ENCODE data around the gene PANX1.

The PANX1 gene

DNA sequence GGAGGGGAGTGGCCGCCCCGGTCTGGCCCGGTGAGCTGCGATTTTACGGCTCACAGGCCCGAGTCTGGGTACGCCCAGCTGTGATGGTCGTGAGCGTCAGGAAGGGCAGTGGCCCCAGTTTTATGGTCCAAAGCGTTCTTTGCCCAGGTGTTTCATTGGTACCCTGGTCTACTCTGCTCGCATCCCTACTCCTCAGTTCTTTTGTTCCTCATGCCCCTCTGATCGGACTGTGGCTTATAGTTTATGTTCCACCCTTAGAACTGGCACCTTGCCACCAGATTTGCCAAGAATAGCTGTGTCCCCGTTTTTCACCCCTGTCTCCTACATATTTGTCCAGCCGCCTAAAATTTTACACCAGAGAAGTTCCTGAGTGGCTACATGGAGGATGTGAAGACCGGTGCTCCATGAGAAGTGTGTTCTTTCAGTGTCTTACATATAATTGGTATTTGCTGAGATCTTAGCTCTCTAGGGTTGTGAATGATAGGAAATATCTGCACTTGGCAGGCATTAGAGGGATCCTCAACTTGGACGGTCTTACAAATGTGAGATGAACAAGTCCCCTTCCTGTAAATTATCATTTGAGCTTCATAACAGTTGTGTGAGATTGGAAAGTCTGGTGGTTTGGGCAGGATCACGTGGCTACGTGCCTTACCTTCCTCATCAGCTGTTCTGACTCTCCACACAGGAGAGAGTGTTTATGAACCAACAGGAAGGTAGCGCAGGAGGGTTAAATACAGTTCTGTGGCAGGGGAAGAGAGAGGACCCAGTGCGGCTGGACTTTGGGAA lies 1.1 kb downstream of the PANX1 start:
- no peak for DNase-seq (ENCODE audit: low read depth in 1 of 2, low spot score in 1 of 2)

- no peak for DNase-seq (ENCODE audit: low read depth in 1 of 2, low spot score in 1 of 2)
These were observed 1.8 kb downstream of the PANX1 start for GRCh38 chr11:94130298-94131046.

DNA sequence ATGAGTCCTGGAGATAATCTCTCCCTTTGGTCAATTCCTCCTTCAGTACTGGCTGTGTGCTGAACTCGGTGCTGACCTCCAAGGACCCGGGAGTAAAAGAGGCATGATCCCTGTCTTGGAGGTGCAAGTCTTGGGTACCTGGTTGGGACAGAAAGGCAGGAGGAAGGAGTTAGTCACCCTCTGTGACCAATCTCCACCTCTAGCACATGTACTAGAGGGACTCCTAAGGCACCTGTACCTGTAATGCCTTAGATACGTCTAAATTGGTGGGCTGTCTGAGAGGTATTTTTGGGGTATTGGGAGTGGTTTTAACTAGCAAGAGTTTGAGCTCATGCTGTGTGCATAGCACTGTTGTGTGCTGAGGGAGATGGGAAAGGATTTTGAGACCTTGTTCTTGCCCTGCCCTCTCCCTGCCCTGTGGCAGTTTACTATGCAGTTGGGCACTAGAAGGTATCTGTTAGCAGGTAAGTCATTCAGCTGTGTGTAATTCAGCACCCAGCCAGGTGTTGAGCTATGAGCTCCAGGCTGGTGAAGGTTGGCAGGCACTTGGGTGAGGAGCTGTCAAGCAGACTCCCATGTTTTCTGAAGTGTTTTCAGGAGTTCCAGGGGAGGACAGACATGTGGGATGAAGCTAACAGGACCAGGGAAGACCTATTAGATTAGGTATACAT lies 2.5 kb downstream of the PANX1 start:
- no peak for DNase-seq (ENCODE audit: low read depth in 1 of 2, low spot score in 1 of 2)

DNA sequence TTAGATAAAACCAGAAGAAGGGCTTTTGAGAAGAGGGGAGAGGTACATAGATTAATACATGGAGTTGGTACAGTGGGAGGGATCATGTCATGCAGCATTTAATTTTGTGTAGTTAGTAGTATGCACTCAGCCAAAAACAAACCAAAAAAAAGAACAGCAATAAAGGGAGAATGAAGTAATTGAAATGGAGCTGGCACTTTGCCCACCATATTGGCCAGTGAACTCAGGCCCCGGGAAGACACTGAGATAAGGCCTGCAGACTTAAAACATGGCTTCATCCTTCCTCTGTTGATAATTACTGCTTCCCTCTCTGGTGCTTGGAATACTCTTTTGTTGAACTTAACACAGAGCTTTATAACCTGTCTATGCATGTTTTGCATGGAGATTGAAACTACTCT lies 3.1 kb downstream of the PANX1 start:
- no peak for DNase-seq (ENCODE audit: low read depth in 1 of 2, low spot score in 1 of 2)

DNA sequence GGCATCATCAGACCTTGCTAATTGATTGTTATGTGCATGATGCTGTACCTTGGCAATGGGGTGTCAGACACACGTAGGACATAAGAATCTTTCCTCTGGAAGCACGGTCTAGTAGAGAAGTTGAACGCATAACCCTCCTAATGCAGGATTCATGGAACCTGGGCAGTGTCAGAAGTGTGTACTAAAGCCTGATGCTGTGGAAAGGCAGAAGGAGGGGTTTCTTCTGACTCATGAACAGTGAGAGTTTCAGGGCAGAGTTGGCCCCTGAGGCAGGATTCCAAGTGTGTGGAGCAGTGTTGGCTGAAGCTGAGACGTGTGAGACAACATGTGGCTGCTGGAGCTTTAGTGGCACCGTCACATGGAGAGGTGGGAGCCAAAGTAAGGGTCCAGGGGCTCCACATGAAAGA lies 3.5 kb downstream of the PANX1 start:
- DNase-seq (ENCODE audit: low read depth in 1 of 2, low spot score in 1 of 2): no peak

DNA sequence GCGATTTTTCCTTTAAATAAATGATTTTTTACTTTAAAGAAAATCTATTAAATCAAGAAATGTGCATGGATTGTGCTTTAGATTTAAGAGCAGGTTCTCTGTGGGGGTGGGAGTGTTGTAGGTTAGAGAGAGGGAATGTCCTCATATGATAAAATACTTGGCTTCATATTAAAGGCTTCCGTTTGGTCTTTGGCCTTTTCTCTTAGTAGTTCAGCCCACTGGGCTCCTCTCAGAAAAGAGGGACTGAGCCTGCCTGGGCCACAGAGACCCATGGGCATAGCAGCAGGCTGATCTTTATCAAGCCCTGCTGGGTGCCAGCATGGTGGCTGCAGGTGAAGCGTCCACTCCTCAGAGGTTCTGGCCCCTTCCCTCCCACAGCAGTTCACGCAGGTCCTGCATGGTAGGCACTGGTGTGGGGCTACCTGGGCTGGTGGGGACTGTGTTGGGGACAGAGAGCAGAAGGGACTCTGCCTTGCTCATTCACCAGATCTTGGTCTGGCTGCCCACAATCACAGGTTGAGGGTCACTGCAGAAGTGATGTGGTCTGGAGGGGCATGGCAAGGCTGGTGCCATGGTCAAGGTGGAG lies 4.3 kb downstream of the PANX1 start:
- DNase-seq (ENCODE audit: low read depth in 1 of 2, low spot score in 1 of 2): no peak

DNA sequence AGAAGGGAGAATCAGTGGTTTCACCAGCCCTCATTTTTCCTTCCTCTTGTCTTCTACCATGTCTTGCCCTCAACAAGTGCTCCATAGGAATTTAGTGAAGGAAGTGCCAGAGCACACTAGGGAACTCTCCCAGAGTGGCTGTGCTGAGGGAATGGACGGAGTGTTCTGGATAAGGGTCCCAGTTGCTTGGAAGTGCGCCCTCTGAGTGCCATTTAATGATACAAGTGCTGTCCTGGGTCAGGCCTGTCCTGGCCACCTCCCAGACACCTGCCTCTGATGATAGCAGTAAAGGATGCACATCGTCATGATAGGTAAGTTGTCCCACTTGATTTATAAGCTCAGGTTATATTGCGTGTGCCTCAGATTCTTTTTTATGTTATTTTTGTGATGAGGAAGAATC lies 5.1 kb downstream of the PANX1 start:
- DNase-seq (ENCODE audit: low read depth in 1 of 2, low spot score in 1 of 2): no peak

- DNase-seq (ENCODE audit: low read depth in 1 of 2, low spot score in 1 of 2): no peak
These were observed 6.2 kb downstream of the PANX1 start for GRCh38 chr11:94134651-94135512.

DNA sequence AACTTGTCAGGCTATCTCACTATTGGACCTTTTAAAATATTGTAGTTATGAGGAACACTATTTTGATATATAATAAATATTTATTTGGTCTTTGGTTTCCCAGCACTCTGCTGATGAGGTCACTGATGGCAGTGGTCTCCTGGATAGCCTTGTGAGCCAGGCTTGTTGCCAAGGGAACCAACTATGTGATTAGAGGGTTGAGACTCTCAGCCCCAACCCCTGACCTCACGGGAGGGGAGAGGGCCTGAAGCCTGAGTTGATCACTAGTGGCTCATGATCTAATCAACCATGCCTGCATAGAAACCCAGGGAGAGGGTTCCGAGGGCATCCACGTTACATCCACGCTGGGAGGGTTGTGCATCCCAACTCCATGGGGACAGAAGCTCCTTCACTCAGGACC lies 10.8 kb downstream of the PANX1 start:
- no peak for DNase-seq (ENCODE audit: low read depth in 1 of 2, low spot score in 1 of 2)

GRCh38 chr11:94140154-94140655 lies 11.6 kb downstream of the PANX1 start:
- no peak for DNase-seq (ENCODE audit: low read depth in 1 of 2, low spot score in 1 of 2)

DNA sequence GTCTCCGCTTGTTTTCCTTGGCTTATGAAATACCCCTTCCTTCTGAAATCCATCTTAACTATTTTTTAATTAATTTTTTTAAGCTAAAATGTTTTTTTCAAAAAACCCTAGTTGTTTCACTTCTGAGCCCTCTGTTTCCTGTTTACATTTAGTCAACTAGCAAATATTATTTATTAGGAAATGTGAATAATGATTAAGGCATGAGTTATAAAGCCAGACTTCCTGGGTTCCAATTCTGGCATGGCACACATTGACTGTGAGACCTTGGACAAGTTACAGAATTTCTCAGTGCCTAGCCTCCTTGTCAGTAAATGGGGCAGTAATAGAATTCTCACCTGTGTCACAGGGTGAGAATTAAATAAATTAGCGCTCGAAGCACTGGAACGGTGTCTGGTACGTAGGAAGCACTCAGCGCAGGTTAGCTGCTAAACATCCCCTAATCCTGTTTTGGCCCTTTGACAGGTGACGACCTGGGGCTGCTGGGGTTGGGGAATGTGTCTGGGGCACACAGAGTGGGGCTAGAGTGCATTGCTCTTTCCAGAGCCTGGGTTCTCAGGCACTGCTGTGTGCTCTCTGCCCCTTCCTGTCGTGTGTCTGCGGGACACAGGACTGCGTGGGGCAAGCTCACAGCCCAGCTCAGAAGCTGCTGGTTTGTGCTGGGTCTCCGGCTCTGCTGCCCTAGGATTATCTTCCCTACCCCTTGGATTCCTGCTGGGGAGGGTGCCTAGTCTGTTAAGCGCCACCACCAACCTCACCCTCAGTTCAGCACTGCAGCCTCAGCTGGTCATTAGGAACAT lies 13.1 kb downstream of the PANX1 start:
- no peak for DNase-seq (ENCODE audit: low read depth in 1 of 2, low spot score in 1 of 2)

GRCh38 chr11:94142308-94143281 lies 14.0 kb downstream of the PANX1 start:
- no peak for DNase-seq (ENCODE audit: low read depth in 1 of 2, low spot score in 1 of 2)

- DNase-seq (ENCODE audit: low read depth in 1 of 2, low spot score in 1 of 2): no peak
These were observed 15.6 kb downstream of the PANX1 start for GRCh38 chr11:94144216-94144615.

- no peak for DNase-seq (ENCODE audit: low read depth in 1 of 2, low spot score in 1 of 2)
These were observed 16.0 kb downstream of the PANX1 start for GRCh38 chr11:94144664-94145063.

DNA sequence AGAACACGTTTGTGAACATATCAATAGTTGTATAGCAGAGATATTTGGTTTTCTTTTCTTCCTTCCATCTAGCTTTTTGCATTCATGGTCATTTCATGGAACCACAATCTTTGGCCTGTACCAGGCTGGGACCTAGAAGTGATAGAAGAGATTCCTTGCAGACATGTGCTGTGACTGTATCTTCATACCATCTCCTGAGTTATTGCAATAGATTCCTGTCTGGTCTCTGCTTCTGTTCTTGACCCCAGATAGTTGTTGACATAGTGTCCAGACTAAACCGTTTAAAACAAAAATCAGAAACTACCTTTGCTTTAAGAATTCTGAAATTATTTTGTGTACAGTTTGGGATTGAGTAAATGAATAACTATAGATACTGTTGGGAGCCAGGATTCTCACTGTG lies 16.8 kb downstream of the PANX1 start:
- DNase-seq (ENCODE audit: low read depth in 1 of 2, low spot score in 1 of 2): no peak

DNA sequence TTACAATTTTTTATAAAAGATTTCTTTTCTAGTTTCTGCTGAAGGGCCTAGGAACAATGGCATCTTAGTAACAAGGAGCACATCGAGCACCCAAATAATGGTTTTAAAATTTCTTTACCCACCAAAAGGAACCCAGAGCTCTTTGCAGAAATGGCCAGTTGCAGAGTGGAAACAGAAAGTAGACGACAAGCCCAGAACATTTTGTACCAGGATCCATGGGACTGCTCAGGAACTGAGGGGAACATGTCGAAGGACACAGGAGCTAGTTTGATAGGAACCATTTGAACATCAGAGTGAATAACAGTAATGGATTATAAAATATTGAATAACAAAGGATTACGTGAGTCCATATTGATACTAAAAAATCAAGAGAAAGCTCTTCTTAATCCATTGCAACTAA lies 17.3 kb downstream of the PANX1 start:
- no peak for DNase-seq (ENCODE audit: low read depth in 1 of 2, low spot score in 1 of 2)

DNA sequence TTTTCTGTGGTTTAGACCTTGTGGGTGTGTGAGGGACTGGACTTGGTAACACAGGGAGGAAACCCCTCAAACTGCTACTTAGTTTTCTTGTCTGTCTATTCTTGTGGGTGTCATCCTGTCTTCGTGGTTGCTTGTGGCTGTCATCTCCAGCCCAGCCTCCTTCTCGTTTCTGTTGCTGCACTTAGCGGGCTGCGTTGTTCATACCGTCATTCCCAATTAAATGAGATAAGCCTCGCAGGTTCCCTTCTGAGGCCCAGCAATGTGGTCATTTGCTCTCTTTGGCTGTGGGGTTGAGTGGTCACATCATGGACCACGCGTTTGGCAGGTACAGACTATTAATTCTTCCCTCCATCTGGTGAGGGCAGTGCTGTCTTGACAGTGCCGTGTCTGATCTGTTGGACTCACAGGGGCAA lies 18.8 kb downstream of the PANX1 start:
- no peak for DNase-seq (ENCODE audit: low read depth in 1 of 2, low spot score in 1 of 2)

DNA sequence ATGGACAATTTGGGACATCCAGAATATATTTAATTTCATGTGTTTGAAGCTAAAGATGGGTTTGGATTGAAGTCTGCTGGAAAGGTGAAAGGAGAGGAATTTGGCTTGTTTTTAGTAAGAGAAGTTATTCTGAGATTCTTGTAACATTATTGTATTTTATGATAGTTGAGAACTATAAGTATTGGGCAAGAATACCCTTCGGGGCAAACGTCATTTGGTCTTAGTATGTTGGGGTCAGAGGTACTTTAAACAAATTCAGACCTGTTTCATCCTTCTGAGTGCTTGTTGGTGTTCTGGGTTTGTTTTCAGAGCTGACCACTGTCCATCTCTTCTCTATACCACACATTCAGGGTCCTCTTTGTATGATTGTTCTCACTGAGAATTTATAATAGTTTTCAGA lies 19.5 kb downstream of the PANX1 start:
- no peak for DNase-seq (ENCODE audit: low read depth in 1 of 2, low spot score in 1 of 2)
